Fibroblast of lung (primary cell): Measurements from ENCODE around the gene CCDC69. TPM values are rescaled to one million over a fixed set of nuclear protein-coding genes. Genes with fewer than 3 reads are reported as not detected.

Source experiments
- DNase-seq, 2 donors: peaks; one replicate each; pipeline versions ENCODE4 v3.0.0 to v3.0.0-alpha.2; 2010; ENCODE audit warnings: low read depth in 2 of 2
- H2AFZ ChIP-seq: 2 replicates; pipeline ENCODE4 v1.5.1; 2012; ENCODE audit warnings: low read length, control low read depth, inconsistent platforms
- H3K27ac ChIP-seq: 2 replicates; pipeline ENCODE4 v1.5.1; 2011; ENCODE audit warnings: low read length, control low read depth; ENCODE audit not compliant: insufficient read depth
- H3K27me3 ChIP-seq: 2 replicates; pipeline ENCODE4 v1.5.1; 2011; ENCODE audit warnings: mild to moderate bottlenecking, low read length; ENCODE audit not compliant: control insufficient read depth, insufficient read depth
- H3K36me3 ChIP-seq: 2 replicates; pipeline ENCODE4 v1.5.1; 2011; ENCODE audit warnings: low read length; ENCODE audit not compliant: control insufficient read depth, insufficient read depth
- H3K4me1 ChIP-seq: 2 replicates; pipeline ENCODE4 v1.5.1; 2011; ENCODE audit warnings: low read length; ENCODE audit not compliant: control insufficient read depth, insufficient read depth; ENCODE audit errors: extremely low read depth
- H3K4me2 ChIP-seq: 2 replicates; pipeline ENCODE4 v1.5.1; 2011; ENCODE audit warnings: low read length, control low read depth; ENCODE audit not compliant: insufficient read depth; ENCODE audit errors: extremely low read depth
- H3K4me3 ChIP-seq, 4 experiments: fragments of 200-600 bp in 1 of 4; sonication (generic) in 1 of 4; replicated peaks in 1 of 4; 2 replicates each; pipeline ENCODE4 v1.5.1; 2011 to 2016; ENCODE audit warnings: low read length in 4 of 4, low read depth in 3 of 4, mild to moderate bottlenecking in 3 of 4, control low read depth in 2 of 4, inconsistent platforms in 1 of 4, mixed read lengths in 1 of 4; ENCODE audit not compliant: insufficient read depth in 1 of 4; ENCODE audit errors: control extremely low read depth in 1 of 4
- H3K79me2 ChIP-seq: 2 replicates; pipeline ENCODE4 v1.5.1; 2012; ENCODE audit warnings: mild to moderate bottlenecking, low read length, inconsistent platforms; ENCODE audit not compliant: control insufficient read depth, insufficient read depth
- H3K9ac ChIP-seq: 2 replicates; pipeline ENCODE4 v1.5.1; 2011; ENCODE audit warnings: mild to moderate bottlenecking, low read length, control low read depth; ENCODE audit not compliant: insufficient read depth
- H3K9me3 ChIP-seq: 2 replicates; pipeline ENCODE4 v1.5.1; 2012; ENCODE audit warnings: low read depth, low read length; ENCODE audit not compliant: control insufficient read depth, insufficient read depth
- H4K20me1 ChIP-seq: 2 replicates; pipeline ENCODE4 v1.5.1; 2011; ENCODE audit warnings: low read length; ENCODE audit not compliant: control insufficient read depth, insufficient read depth; ENCODE audit errors: extremely low read depth
- EZH2 ChIP-seq: IDR thresholded peaks from 2 replicates; pipeline ENCODE4 v1.5.1; 2012; ENCODE audit warnings: low read length, control low read depth, mild to moderate bottlenecking; ENCODE audit errors: missing control alignments
- polyA plus RNA-seq, 2 donors: library from polyadenylated mRNA; depleted of rRNA in 1 of 2; stranded (reverse) in 1 of 2; unstranded in 1 of 2; fragments of >200 nt; gene quantifications; 2 replicates each; pipeline ENCODE4 v1.2.1, GENCODE V29; 2011 to 2012; ENCODE audit warnings: missing spikeins in 1 of 2
- total RNA-seq: library from RNA; depleted of rRNA; stranded (reverse); fragments of >200 nt; gene quantifications from 2 replicates; pipeline ENCODE4 v1.2.1, GENCODE V29; 2014
- TF ChIP-seq, protein P1 (sequence below), 2 donors: IDR thresholded peaks in 1 of 2; conservative IDR thresholded peaks in 1 of 2; 1 replicate in 1 of 2; 2 replicates in 1 of 2; pipeline ENCODE4 v1.5.1; 2011 to 2012; ENCODE audit warnings: low read length in 2 of 2, control low read depth in 1 of 2, inconsistent platforms in 1 of 2, low read depth in 1 of 2, mild to moderate bottlenecking in 1 of 2

CCDC69 gene
- total and polyA plus RNA-seq, 2 donors (not counting 1 experiment from before 2014, with no cell fraction given): 1.5 to 4.0 TPM

DNA sequence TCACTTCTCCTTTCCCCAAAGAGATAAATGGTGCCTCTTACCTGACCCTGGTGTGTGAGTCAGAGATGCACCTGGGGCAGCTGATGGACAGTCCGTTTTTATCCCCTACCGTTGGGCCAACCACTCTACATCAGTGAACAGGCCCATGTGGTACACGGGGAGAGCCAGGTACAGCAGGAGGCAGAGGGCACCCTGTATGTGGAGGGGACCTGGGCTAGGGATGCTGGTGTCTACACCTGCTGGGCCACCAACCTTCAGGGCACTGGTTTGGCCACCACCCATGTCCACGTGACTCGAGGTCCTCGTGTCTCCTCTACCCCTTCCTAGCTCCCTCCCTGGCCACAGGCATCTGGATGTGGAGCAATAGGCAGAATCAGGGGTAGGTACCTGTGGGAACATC lies 43.6 kb downstream of the CCDC69 start:
- Histone ChIP-seq H3K4me3 (no peak overlapping the region), H3K9me3 (no peaks in the 10 kb centered on the region), H4K20me1 (no peaks in the 10 kb centered on the region), H3K4me1 (no peaks in the 10 kb centered on the region), H3K9ac (no peak overlapping the region), H3K27ac (no peak overlapping the region), H3K4me2 (no peak overlapping the region), H3K79me2 (no peaks in the 10 kb centered on the region), H3K36me3 (no peaks in the 10 kb centered on the region), H3K27me3 (peaks cover 3% of the 10 kb centered on the region), H2AFZ (no peak overlapping the region)
- TF ChIP-seq, protein P1, sequence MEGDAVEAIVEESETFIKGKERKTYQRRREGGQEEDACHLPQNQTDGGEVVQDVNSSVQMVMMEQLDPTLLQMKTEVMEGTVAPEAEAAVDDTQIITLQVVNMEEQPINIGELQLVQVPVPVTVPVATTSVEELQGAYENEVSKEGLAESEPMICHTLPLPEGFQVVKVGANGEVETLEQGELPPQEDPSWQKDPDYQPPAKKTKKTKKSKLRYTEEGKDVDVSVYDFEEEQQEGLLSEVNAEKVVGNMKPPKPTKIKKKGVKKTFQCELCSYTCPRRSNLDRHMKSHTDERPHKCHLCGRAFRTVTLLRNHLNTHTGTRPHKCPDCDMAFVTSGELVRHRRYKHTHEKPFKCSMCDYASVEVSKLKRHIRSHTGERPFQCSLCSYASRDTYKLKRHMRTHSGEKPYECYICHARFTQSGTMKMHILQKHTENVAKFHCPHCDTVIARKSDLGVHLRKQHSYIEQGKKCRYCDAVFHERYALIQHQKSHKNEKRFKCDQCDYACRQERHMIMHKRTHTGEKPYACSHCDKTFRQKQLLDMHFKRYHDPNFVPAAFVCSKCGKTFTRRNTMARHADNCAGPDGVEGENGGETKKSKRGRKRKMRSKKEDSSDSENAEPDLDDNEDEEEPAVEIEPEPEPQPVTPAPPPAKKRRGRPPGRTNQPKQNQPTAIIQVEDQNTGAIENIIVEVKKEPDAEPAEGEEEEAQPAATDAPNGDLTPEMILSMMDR (conservative IDR thresholded peaks at IDR 0.05 in 1 of 2, IDR thresholded peaks at IDR 0.05 in 1 of 2; ENCODE audit: low read depth in 1 of 2, low read length in 2 of 2): no peak
- no peak for TF ChIP-seq EZH2
- DNase-seq: no peak

DNA sequence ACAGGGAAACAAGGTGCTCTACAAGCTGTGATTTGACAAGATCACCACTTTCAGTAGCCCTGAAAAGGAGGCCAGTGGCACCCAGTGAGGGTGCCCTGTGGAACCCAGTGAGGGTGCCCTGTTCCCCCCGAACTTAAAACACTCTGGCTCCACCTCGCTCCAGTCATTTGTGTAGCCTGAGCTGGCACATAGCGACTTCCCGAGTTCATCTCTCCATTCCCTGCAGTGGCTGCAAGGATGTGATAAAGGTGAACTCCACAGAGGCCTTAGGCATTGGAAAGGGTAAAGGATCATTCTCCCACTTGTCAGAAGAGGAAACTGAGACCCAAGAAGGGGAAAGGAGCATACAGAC lies 44.4 kb downstream of the CCDC69 start:
- Histone ChIP-seq H3K4me3 (no peak overlapping the region), H3K79me2 (no peaks in the 10 kb centered on the region), H3K27ac (no peak overlapping the region), H2AFZ (no peak overlapping the region), H3K4me1 (no peaks in the 10 kb centered on the region), H3K4me2 (no peak overlapping the region), H3K9ac (no peak overlapping the region), H4K20me1 (no peaks in the 10 kb centered on the region), H3K9me3 (no peaks in the 10 kb centered on the region), H3K27me3 (peaks cover 3% of the 10 kb centered on the region), H3K36me3 (no peaks in the 10 kb centered on the region)
- no peak for DNase-seq
- TF ChIP-seq, protein P1 (conservative IDR thresholded peaks at IDR 0.05 in 1 of 2, IDR thresholded peaks at IDR 0.05 in 1 of 2; ENCODE audit: low read depth in 1 of 2, low read length in 2 of 2): no peak
- no peak for TF ChIP-seq EZH2

DNA sequence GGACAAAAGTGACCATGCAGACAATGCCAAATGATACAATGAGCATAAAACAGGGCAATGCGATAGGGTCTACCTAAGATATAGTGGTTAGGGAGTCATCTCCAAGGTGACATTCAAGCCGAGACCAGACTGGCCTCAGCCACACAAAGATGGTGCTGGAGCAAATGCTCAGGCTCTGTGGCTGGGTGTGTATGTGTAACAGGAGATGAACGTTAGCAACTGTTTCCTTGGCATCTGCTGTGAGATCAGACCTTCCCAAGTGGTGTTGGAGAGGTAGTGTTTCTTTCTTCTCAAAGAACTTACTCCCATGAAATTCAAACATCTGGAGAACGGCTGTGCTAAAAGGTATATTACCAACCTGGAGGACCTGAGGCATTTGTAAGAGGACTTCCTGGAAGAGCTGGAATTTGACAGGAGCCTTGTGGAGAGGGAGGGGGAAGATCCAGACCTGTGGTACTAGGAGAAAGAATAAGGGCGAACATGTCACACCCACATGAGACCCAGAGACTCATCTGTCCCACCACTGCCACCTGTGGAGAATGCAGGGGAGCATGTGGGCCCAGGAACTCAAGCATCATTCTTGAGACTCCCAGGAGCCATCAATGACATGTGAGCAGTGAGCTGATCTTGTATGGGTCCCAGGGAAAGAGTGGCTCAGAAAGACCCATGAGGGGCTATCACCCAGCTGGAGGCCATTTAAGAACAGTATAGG lies 45.0 kb downstream of the CCDC69 start:
- H3K79me2 ChIP-seq: no peaks in the 10 kb centered on the region

More for the DNA sequence above, 45.0 kb downstream of the CCDC69 start:
- DNase-seq: no peak
- Histone ChIP-seq H3K9ac (no peak overlapping the region), H3K4me3 (no peak overlapping the region), H4K20me1 (no peaks in the 10 kb centered on the region), H3K9me3 (no peaks in the 10 kb centered on the region), H3K27ac (no peak overlapping the region), H3K4me1 (no peaks in the 10 kb centered on the region), H3K36me3 (no peaks in the 10 kb centered on the region), H3K27me3 (peaks cover 3% of the 10 kb centered on the region), H3K4me2 (no peak overlapping the region), H2AFZ (no peak overlapping the region)
- TF ChIP-seq, protein P1 (conservative IDR thresholded peaks at IDR 0.05 in 1 of 2, IDR thresholded peaks at IDR 0.05 in 1 of 2; ENCODE audit: low read depth in 1 of 2, low read length in 2 of 2): no peak
- TF ChIP-seq EZH2: no peak
